ENCODE data around the gene TMEFF2.

GRCh38 chr2:192013211-192013610 is 181.5 kb downstream of the TMEFF2 start:
- TF ChIP-seq, protein P1, sequence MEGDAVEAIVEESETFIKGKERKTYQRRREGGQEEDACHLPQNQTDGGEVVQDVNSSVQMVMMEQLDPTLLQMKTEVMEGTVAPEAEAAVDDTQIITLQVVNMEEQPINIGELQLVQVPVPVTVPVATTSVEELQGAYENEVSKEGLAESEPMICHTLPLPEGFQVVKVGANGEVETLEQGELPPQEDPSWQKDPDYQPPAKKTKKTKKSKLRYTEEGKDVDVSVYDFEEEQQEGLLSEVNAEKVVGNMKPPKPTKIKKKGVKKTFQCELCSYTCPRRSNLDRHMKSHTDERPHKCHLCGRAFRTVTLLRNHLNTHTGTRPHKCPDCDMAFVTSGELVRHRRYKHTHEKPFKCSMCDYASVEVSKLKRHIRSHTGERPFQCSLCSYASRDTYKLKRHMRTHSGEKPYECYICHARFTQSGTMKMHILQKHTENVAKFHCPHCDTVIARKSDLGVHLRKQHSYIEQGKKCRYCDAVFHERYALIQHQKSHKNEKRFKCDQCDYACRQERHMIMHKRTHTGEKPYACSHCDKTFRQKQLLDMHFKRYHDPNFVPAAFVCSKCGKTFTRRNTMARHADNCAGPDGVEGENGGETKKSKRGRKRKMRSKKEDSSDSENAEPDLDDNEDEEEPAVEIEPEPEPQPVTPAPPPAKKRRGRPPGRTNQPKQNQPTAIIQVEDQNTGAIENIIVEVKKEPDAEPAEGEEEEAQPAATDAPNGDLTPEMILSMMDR (IDR thresholded peaks at IDR 0.05): no peak
- TF ChIP-seq POLR2A (IDR thresholded peaks at IDR 0.05): no peak
